Esophagus muscularis mucosa (tissue), 3 donors: ENCODE data around the gene ARSB.

ENCODE experiments used
- CTCF ChIP-seq, 3 experiments: fragments of 200-600 bp in 2 of 3; fragments of 450-650 bp in 1 of 3; sonication (generic) in 2 of 3; IDR thresholded peaks; one replicate each; pipeline ENCODE4 v1.5.1; 2017 to 2019; ENCODE audit warnings: antibody characterized with exemption in 3 of 3, mild to moderate bottlenecking in 2 of 3, moderate library complexity in 1 of 3
- POLR2AphosphoS5 ChIP-seq, 2 donors: sonication (generic); formaldehyde crosslinking; IDR thresholded peaks; one replicate each; pipeline ENCODE4 v1.6.1; 2017; ENCODE audit warnings: antibody characterized with exemption in 2 of 2

GRCh38 chr5:78773655-78774054, 211.5 kb downstream of the ARSB start:
- TF ChIP-seq POLR2AphosphoS5 (IDR thresholded peaks at IDR 0.05) (no peak), CTCF (IDR thresholded peaks at IDR 0.05) (no peak)
